Liver (tissue), 9 donors: ENCODE results near the gene ID4. TPM values are rescaled to one million over a fixed set of nuclear protein-coding genes. Genes with fewer than 3 reads are reported as not detected.

Experiments used
- DNase-seq: peaks from one replicate; pipeline ENCODE4 v3.0.0-alpha.2; 2017; ENCODE audit warnings: low spot score
- H3K27ac ChIP-seq, 2 donors: one replicate each; pipeline ENCODE4 v1.7.0; 2013; ENCODE audit warnings: inconsistent platforms in 2 of 2, low read length in 2 of 2, control low read depth in 1 of 2, low read depth in 1 of 2, mild to moderate bottlenecking in 1 of 2
- H3K27me3 ChIP-seq, 4 donors: one replicate each; pipeline versions ENCODE4 v1.6.1 to v1.7.0; 2013; ENCODE audit warnings: low read length in 3 of 4, inconsistent platforms in 1 of 4, mild to moderate bottlenecking in 1 of 4, moderate library complexity in 1 of 4; ENCODE audit not compliant: control insufficient read depth in 4 of 4, insufficient read depth in 4 of 4
- H3K36me3 ChIP-seq, 4 donors: one replicate each; pipeline versions ENCODE4 v1.6.1 to v1.7.0; 2013; ENCODE audit warnings: low read length in 3 of 4, mild to moderate bottlenecking in 3 of 4, low read depth in 1 of 4, moderate library complexity in 1 of 4; ENCODE audit not compliant: control insufficient read depth in 4 of 4, insufficient read depth in 3 of 4
- H3K4me1 ChIP-seq, 4 donors: one replicate each; pipeline versions ENCODE4 v1.6.1 to v1.7.0; 2013; ENCODE audit warnings: low read length in 3 of 4, mild to moderate bottlenecking in 3 of 4, moderate library complexity in 1 of 4; ENCODE audit not compliant: control insufficient read depth in 4 of 4, insufficient read depth in 4 of 4
- H3K4me3 ChIP-seq, 3 donors: one replicate each; pipeline versions ENCODE4 v1.6.1 to v1.7.0; 2013; ENCODE audit warnings: low read length in 3 of 3, control low read depth in 1 of 3, low read depth in 1 of 3, mild to moderate bottlenecking in 1 of 3
- H3K9ac ChIP-seq, 2 donors: one replicate each; pipeline ENCODE4 v1.7.0; 2013; ENCODE audit warnings: low read length in 2 of 2, mild to moderate bottlenecking in 2 of 2, moderate library complexity in 2 of 2, control low read depth in 1 of 2, low read depth in 1 of 2
- H3K9me3 ChIP-seq, 4 donors: one replicate each; pipeline versions ENCODE4 v1.6.1 to v1.7.0; 2013; ENCODE audit warnings: low read length in 3 of 4; ENCODE audit not compliant: control insufficient read depth in 4 of 4
- EGR1 ChIP-seq, 2 donors: IDR thresholded peaks; 2 replicates each; pipeline ENCODE4 v1.6.1; 2016 to 2018; ENCODE audit warnings: antibody characterized with exemption in 2 of 2, low read depth in 2 of 2
- FOXA1 ChIP-seq: IDR thresholded peaks from 2 replicates; pipeline ENCODE4 v1.6.1; 2016; ENCODE audit warnings: antibody characterized with exemption
- FOXA2 ChIP-seq: IDR thresholded peaks from 2 replicates; pipeline ENCODE4 v1.6.1; 2016; ENCODE audit warnings: antibody characterized with exemption
- GABPA ChIP-seq, 2 donors: IDR thresholded peaks in 1 of 2; conservative IDR thresholded peaks in 1 of 2; 2 replicates each; pipeline ENCODE4 v1.6.1; 2016; ENCODE audit warnings: antibody characterized with exemption in 2 of 2, mild to moderate bottlenecking in 1 of 2, moderate library complexity in 1 of 2
- HNF4A ChIP-seq, 2 donors: conservative IDR thresholded peaks; 2 replicates each; pipeline ENCODE4 v1.6.1; 2016; ENCODE audit warnings: antibody characterized with exemption in 2 of 2, mild to moderate bottlenecking in 2 of 2
- HNF4G ChIP-seq: IDR thresholded peaks from 2 replicates; pipeline ENCODE4 v1.6.1; 2016; ENCODE audit warnings: antibody characterized with exemption
- MAX ChIP-seq: IDR thresholded peaks from 2 replicates; pipeline ENCODE4 v1.6.1; 2016; ENCODE audit warnings: antibody characterized with exemption
- NR2F2 ChIP-seq: IDR thresholded peaks from 2 replicates; pipeline ENCODE4 v1.6.1; 2016; ENCODE audit warnings: antibody characterized with exemption
- RAD21 ChIP-seq, 2 donors: IDR thresholded peaks; 2 replicates each; pipeline ENCODE4 v1.6.1; 2016; ENCODE audit warnings: antibody characterized with exemption in 2 of 2, mild to moderate bottlenecking in 2 of 2
- REST ChIP-seq: IDR thresholded peaks from 2 replicates; pipeline ENCODE4 v1.6.1; 2016; ENCODE audit warnings: antibody characterized with exemption, mild to moderate bottlenecking
- RXRA ChIP-seq, 2 donors: IDR thresholded peaks; 2 replicates each; pipeline ENCODE4 v1.6.1; 2017 to 2018; ENCODE audit warnings: antibody characterized with exemption in 2 of 2, mild to moderate bottlenecking in 1 of 2
- SP1 ChIP-seq: IDR thresholded peaks from 2 replicates; pipeline ENCODE4 v1.6.1; 2018; ENCODE audit warnings: antibody characterized with exemption, mild to moderate bottlenecking
- TAF1 ChIP-seq: conservative IDR thresholded peaks from 2 replicates; pipeline ENCODE4 v1.6.1; 2016; ENCODE audit warnings: antibody characterized with exemption, mild to moderate bottlenecking
- YY1 ChIP-seq: IDR thresholded peaks from 2 replicates; pipeline ENCODE4 v1.6.1; 2016; ENCODE audit warnings: antibody characterized with exemption, mild to moderate bottlenecking
- ZBTB33 ChIP-seq: IDR thresholded peaks from 2 replicates; pipeline ENCODE4 v1.6.1; 2016; ENCODE audit warnings: antibody characterized with exemption
- WGBS: extraction: QIAGEN DNeasy Blood & Tissue Kit; methylation state at CpG from one replicate; pipeline ENCODE4 v1.1.7; 2013; 5-methylcytosine and 5-hydroxymethylcytosine counted together
- polyA plus RNA-seq, 2 donors: library from polyadenylated mRNA; stranded (reverse) in 1 of 2; unstranded in 1 of 2; fragments of 200-250 nt in 1 of 2; fragments of >200 nt in 1 of 2; fragmentation: Nextera tagmentation in 1 of 2; extraction: Ambion mirVana in 1 of 2; gene quantifications; one replicate each; pipeline versions ENCODE4 v1.2.1 to v1.2.3, GENCODE V29; 2013 to 2015
- total RNA-seq, 2 donors: library from RNA; depleted of rRNA; stranded (reverse); fragments of >200 nt; gene quantifications; one replicate each; pipeline ENCODE4 v1.2.3, GENCODE V29; 2014
- TF ChIP-seq, protein P1 (sequence below): IDR thresholded peaks from 2 replicates; pipeline ENCODE4 v1.6.1; 2016; ENCODE audit warnings: antibody characterized with exemption
- TF ChIP-seq, protein P2 (sequence below): fragments of 150-350 bp; IDR thresholded peaks from 2 replicates; pipeline ENCODE4 v1.5.1; 2017; ENCODE audit warnings: improper control_type of control experiment, low read depth, low read length; ENCODE audit not compliant: missing input control
- donor health status: healthy.
- donor health status: healthy.
- donor health status: healthy.
- donor health status: healthy.
- donor health status: healthy.

Gene ID4
- total and polyA plus RNA-seq, 4 donors = 0.38 to 3.7 (median 1.2) TPM

DNA sequence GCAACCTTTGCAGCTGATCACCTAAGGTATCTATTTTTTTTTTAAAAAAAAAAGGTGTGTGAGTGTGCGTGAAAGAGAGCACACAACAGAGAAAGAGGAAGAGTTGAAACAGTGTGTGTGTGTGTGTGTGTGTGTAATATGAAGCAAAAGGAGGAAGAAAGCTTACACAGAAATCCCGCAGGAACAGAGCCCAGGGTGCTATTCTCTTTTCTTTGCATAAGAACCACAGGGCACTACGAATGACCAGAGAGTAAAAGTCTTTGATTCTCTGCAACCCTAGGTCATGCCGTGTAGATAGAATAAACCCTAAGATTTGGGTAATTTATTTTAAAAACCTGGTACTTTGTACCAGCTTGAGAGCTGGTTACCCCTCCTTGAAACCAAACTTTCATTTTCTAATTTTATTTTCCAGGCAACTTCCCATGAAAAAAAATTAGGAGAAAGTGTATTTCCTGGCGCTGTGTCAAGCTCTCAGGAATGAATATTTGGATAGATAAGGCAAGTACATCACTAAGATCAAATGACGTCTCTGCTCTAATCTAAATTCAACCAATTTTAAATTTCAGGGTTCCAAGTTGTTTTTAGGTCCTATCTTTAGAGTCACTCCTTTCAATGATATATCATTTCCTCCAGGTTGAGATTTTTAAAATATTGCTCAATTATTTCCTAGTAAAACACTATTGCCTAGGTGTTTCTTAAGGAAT, 47.9 kb upstream of the ID4 start:
- no peak overlapping the region for H3K27ac ChIP-seq
- H3K4me3 ChIP-seq = no peak overlapping the region
- H3K9ac ChIP-seq = no peak overlapping the region
- no peaks in the 10 kb centered on the region for H3K9me3 ChIP-seq
- no peaks in the 10 kb centered on the region for H3K36me3 ChIP-seq
- TF ChIP-seq EGR1 (IDR thresholded peaks at IDR 0.05; ENCODE audit: low read depth in 2 of 2) = no peak
- TF ChIP-seq, protein P1, sequence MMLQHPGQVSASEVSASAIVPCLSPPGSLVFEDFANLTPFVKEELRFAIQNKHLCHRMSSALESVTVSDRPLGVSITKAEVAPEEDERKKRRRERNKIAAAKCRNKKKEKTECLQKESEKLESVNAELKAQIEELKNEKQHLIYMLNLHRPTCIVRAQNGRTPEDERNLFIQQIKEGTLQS = no peak
- TF ChIP-seq RXRA (IDR thresholded peaks at IDR 0.05) = no peak
- no peak for TF ChIP-seq REST
- no peak for TF ChIP-seq ZBTB33
- TF ChIP-seq RAD21 (IDR thresholded peaks at IDR 0.05) = no peak
- WGBS = 51% methylated on average over 6 of the region's 6 CpGs
- H3K27me3 ChIP-seq = peaks cover 0 to 3% (median 0%) of the 10 kb centered on the region in 4 donors
- no peak for DNase-seq
- no peaks in the 10 kb centered on the region for H3K4me1 ChIP-seq

GRCh38 chr6:19791267-19791666, 45.9 kb upstream of the ID4 start:
- no peaks in the 10 kb centered on the region for H3K36me3 ChIP-seq
- DNase-seq = no peak
- H3K9ac ChIP-seq = no peak overlapping the region
- no peak overlapping the region for H3K4me3 ChIP-seq
- peaks cover 0 to 3% (median 0%) of the 10 kb centered on the region in 4 donors for H3K27me3 ChIP-seq
- H3K27ac ChIP-seq = no peak overlapping the region
- H3K9me3 ChIP-seq = peaks cover 0 to 2% (median under 1%) of the 10 kb centered on the region in 4 donors
- H3K4me1 ChIP-seq = no peaks in the 10 kb centered on the region
- 72% methylated on average over 2 of the region's 2 CpGs for WGBS
- TF ChIP-seq TAF1 = no peak
- no peak for TF ChIP-seq EGR1 (IDR thresholded peaks at IDR 0.05; ENCODE audit: low read depth in 2 of 2)
- no peak for TF ChIP-seq RAD21 (IDR thresholded peaks at IDR 0.05)
- no peak for TF ChIP-seq ZBTB33
- no peak for TF ChIP-seq SP1
- no peak for TF ChIP-seq FOXA1
- TF ChIP-seq REST = no peak
- TF ChIP-seq MAX = no peak
- no peak for TF ChIP-seq NR2F2
- no peak for TF ChIP-seq HNF4G
- no peak for TF ChIP-seq FOXA2
- TF ChIP-seq, protein P1 = no peak
- TF ChIP-seq YY1 = no peak
- TF ChIP-seq, protein P2, sequence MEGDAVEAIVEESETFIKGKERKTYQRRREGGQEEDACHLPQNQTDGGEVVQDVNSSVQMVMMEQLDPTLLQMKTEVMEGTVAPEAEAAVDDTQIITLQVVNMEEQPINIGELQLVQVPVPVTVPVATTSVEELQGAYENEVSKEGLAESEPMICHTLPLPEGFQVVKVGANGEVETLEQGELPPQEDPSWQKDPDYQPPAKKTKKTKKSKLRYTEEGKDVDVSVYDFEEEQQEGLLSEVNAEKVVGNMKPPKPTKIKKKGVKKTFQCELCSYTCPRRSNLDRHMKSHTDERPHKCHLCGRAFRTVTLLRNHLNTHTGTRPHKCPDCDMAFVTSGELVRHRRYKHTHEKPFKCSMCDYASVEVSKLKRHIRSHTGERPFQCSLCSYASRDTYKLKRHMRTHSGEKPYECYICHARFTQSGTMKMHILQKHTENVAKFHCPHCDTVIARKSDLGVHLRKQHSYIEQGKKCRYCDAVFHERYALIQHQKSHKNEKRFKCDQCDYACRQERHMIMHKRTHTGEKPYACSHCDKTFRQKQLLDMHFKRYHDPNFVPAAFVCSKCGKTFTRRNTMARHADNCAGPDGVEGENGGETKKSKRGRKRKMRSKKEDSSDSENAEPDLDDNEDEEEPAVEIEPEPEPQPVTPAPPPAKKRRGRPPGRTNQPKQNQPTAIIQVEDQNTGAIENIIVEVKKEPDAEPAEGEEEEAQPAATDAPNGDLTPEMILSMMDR = no peak
- no peak for TF ChIP-seq GABPA (IDR thresholded peaks at IDR 0.05 in 1 of 2, conservative IDR thresholded peaks at IDR 0.05 in 1 of 2)
- no peak for TF ChIP-seq HNF4A (conservative IDR thresholded peaks at IDR 0.05)
- no peak for TF ChIP-seq RXRA (IDR thresholded peaks at IDR 0.05)
